Inflammatory macrophage treated with lipopolysaccharide for 4 hours (primary cell): ENCODE results near the gene FAM200A.
"Not testable (repeated sequence)": the region's sequence is repeated elsewhere in the genome, so short reads cannot be mapped to it uniquely, and the experiment has no call there.

Experiments
- DNase-seq: peaks from one replicate; pipeline ENCODE4 v3.0.0-alpha.2; 2020

FAM200A gene

DNA sequence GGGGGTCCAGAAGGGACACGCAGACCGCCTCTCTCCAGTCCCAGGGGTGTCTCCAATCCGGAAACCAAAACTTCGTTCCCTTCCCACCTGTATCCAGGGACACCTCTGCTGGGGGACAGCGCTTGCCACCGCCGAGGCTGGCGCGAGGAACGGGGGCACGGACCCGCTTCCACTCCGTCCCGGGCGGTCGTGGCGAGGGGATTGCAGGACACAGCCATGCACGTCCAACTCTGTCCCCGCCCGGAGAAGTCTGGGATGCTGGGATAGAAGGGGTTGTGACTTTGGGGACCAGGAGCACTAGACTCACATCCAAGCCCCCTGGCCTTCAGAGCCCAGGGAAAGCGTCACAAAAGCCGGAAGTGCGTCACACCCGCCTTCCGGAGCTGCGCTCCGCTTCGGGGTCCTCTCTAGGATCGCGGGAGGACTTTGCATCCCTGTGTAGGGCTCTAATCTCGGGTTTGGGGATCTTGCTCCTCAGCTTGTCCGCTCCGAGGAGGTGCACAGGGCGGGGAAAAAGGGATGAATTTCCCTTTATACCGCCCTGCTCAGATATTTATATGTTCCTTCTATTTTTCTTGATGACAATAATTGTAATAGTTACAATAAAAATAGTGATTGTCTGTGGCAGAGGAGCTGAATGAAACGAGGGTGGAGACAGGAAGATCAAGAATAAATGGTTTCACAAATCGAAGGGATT is at the start of gene FAM200A:
TSS of gene FAM200A (minus strand) at position 348 of the 697 bp plus-strand sequence. CDS start 3,707 bp downstream, outside the sequence.
- peak; percentile 92 for DNase-seq

DNA sequence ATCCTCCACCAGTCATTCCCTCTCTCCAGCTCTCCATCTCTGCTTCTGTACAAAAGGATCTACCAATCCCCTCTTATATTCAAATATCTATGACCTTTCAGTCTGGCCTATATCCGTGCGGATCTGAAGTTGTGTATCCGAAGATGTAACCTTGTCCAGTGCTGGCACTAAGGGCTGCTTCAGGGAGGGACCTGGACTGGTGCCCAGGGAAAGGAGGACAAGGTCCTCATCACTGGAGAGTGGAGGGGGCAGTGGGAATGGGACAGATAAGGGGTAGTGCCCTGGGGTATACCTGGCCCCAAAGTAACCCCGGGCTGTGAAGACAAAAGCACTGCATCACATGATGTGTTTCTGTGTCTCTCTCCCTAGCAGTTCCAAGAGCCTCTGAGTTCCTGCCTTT is 47.9 kb upstream of the FAM200A start:
- DNase-seq, result no peak

DNA sequence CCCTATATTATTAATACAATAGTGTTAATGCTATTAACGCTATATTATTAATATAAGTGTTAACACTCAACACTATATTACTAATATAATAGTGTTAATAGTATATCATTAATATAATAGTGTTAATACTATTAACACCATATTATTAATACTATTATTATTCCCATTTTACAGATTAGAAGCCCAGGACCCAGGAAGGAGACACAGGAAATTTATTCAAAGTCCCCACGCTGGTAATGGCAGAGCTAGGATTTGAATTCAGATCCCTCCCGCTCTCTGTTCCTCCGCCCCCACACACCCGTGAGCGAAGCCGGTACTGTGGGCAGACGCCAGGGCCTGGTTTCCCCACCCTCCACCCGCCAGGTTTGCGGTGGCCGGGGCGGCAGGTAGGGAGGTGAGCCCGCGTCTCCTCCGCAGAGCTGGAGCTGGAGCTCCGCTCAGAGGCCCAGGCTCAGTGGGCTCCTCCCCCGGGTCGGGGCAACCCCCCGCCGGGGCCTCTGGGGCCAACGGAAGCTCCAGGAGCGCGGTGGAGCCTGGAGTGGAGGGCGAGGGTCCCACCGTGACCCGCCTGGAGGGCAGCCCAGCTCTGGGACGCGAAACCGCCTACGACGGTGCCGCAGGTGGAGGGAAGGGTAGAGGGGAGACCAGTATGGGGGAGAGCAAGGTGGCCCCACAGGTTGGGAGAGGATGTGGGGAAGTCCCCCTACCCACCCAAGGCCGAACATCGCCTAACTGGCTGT is 46.0 kb upstream of the FAM200A start, which contains the start of gene TMEM225B:
TSS of gene TMEM225B (plus strand) at position 506 of the 740 bp plus-strand sequence. CDS start 6,122 bp downstream, outside the sequence.
- DNase-seq, result no peak

DNA sequence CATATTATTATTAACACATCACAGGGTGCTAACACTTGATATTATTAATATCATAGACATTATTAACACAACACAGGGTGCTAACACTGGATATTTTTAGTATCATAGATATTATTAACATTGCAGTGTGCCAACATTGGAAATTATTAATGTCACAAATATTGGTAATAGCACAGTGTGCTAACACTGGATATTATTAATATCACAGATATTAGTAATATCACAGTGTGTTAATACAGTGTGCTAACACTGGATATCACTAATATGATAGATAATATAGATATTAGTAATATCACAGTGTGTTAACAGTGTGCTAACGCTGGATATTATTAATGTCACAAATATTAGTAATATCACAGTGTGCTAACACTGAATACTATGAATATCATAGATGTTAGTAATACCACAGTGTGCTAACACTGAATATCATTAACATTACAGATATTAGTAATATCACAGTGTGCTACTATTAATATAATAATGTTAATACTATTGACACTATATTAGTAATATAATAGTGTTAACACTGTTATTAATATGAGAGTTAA is 44.6 kb upstream of the FAM200A start:
- DNase-seq, result no peak

DNA sequence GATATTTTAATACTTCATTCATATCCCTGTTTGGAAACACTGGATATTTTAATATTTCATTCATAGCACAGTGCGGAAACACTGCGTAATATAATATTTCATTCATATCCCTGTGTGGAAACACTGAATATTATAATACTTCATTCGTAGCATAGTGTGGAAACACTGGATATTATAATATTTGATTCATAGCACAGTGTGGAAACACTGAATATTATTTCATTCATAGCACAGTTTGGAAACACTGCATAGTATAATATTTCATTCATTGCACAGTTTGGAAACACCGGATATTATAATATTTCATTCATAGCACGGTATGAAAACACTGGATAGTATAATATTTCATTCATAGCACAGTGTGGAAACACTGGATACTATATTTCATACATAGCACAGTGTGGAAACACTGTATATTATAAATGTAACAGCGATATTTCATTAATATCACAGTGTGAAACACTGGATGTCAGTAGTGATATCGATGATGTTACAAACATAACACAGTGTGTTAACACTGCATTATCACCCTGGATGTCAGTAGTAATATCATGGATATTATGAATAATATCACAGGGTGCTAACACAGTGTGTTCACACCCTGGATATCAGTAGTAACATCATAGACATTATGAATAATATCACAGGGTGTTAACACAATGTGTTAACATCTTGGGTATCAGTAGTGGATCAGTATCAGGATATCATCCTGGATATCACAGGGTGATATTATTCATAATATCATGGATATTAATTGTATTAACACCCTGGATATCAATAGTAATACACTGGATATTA is 43.2 kb upstream of the FAM200A start:
- DNase-seq, result peak; percentile 10

DNA sequence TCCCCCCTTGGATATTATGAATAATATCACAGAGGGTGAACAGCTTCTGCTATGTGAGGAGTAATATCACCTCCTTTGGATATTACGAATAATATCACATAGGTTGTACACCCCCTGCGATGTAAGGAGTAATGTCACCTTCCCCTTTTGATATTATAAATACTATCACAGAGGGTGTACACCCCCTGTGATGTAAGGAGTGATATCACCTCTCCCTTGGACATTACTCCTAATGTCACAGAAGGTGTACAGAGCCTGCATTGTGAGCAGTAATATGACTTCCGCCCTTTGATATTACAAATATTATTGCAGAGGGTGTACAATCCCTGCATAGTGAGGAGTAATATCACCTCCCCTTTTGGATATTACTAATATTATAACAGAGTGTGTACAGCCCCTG is 37.0 kb upstream of the FAM200A start:
- no peak for DNase-seq

DNA sequence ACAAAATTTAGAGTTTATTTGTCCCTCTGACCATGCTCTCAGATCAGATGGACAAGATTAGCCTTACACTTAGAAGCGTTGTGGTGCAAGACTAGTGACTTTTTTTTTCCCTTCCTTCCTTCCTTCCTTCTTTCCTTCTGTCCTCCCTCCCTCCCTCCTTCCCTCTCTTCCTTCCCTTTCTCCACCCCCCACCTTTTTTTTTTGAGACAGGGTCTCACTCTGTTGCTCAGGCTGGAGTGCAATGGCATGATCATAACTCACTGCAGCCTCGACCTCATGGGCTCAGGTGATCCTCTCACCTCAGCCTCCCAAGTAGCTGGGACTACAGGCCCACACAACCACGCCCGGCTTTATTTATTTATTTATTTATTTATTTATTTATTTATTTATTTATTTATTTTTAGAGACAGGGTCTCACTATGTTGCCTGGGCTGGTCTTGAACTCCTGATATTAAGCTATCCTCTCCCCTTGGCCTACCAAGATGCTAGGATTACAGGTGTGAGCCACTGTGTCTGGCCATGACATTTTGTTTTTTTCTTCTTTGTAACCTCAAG is 28.9 kb upstream of the FAM200A start:
- not testable (repeated sequence) for DNase-seq

DNA sequence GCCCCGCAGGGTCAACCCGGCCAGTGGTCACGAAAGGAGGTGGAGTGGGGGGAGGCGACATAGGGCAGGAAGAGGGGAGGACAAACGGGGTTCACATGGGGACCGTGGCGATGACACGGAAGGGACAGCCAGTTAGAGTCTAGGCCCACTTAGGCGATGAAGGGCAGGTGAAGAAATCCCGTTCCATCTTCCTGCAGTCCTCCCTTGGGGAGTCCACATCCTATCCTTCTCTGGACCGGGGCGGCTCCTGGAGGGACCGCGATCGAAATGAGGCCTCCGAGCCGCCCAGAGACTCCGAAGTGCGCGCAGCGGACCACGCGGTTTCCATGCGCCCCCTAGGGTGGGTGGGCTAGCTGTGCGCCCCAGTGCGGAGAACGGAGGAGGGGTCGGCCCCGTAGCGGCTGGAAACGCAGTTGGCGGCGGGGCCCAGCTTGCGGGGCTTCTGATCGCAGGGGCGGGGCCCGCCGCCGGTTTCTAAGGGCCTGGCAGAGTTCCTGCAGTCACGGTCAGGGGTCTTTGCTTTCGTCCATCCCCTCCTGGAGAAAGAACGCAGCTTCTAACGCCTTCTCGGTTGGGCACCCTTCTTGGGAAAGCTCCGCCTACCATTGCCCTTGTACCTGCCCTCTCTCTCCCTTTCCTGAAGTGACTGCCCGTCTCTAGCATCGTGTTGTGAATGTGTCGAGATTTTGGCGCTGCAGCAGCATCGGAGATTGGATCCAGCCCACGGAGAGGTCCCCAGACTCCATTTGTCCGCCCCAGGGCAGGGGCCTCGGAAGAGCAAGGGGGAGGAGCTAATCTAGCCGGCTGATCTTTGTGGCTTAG is 28.3 kb upstream of the FAM200A start:
- DNase-seq, result no peak

DNA sequence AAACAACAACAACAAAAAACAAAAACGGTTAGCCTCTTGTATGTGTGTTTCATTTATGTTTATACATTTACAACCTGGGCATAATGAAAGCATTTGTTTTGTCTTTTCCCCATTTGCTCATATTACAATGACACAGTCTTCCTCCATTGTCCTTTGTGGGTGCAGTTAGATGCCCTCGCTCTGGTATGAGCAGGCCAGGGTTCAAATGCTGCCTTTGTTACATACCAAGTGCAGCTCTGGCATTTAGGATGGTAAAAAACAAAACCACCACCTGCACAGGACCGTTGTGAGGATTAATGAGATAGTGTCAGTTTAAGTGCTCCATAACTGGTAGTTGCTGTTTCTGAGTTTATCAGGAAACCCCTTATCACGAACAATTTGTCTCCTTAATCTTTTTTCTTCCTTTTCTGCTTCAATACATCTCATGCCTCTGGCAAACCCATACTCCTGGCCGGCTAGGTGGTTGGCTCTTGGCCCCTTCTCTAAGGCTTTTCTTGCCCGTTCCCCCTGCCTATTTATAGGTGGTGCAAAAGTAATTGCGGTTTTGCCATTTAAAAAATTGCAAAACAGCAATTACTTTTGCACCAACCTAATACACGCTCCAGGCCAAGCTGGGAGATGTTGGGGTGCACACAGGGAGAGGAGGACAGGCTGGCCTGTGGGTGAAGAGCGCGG is 27.5 kb upstream of the FAM200A start:
- no peak for DNase-seq

DNA sequence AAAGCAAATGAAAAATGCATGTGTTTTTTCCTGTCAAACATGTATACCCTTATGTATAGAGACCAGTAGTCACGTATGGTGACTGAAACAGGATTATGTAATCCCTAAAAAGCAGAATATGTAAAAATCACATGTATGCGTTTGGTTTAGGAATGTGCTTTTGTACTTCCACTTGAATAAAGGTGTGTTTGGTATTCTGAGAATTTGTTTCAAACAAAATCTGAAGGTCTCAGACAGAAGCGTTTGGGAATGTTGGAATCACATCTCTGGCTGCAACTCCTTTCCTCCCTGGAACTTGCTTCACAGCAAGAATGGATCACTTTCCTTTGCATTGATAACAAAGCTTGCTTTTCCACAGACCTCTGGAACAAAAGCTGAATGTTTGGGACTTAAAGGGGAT is 24.3 kb upstream of the FAM200A start:
- no peak for DNase-seq

DNA sequence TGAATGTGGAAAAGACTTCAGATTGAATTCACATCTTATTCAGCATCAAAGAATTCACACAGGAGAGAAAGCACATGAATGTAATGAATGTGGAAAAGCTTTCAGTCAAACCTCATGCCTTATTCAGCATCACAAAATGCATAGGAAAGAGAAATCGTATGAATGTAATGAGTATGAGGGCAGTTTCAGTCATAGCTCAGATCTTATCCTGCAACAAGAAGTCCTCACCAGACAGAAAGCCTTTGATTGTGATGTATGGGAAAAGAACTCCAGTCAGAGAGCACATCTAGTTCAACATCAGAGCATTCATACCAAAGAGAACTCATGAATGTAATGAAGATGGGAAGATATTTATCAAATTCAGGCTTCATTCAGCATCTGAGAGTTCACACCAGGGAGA is 21.3 kb upstream of the FAM200A start:
- no peak for DNase-seq

DNA sequence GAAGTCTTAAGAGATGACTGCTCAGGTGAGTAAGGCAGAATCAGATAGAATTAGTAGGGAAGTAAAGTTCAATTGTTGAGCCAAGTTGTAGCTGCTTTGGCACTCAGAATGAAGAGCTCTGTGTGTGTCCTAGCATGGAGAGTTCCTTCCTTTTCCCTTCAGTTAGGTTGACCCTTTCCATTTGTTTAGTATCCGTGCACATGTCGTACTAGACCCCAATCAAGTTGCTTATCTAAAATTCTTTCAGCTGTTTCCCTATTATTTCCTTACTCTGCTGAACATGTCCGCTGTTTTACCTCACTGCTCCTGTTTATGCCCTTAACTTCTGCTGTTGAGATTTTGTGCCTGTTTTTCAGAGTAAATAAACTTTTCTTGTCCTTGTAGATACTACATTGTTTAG is 19.9 kb upstream of the FAM200A start:
- no peak for DNase-seq

DNA sequence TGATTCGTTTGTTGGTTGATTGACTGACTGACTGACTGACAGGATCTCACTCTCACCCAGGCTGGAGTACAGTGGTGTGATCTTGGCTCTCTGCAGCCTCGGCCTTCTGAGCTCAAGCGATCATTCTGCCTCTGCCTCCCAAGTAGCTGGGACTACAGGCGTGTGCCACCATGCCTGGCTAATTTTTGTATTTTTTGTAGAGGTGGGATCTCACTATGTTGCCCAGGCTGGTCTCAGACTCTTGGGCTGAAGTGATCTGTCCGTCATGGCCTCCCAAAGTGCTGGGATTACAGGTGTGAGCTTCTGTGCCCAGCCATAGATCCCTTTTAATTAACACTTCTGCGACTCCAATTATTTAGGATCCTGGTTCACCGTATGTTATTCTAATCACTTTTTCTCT is 16.9 kb upstream of the FAM200A start:
- DNase-seq, result not testable (repeated sequence)

DNA sequence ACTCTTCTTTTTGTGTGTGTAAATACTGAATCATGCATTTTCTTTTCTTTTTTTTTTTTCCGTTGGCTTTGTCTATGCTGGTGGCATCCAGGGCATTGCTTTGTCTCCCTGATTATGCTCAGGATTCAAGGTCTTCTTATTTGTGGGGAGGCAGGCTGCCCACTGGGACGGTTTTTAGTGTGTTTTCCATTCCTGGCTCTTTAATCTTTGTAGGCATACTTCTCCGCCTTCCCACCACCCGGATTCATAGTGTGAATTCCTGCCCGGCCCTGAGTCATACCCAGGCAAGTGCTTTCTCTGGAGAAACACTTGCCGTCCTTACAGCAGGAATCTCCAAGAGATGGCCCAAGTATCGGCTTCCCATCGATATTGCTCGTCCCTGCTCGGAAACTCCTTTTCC is 11.7 kb upstream of the FAM200A start:
- DNase-seq, result no peak

DNA sequence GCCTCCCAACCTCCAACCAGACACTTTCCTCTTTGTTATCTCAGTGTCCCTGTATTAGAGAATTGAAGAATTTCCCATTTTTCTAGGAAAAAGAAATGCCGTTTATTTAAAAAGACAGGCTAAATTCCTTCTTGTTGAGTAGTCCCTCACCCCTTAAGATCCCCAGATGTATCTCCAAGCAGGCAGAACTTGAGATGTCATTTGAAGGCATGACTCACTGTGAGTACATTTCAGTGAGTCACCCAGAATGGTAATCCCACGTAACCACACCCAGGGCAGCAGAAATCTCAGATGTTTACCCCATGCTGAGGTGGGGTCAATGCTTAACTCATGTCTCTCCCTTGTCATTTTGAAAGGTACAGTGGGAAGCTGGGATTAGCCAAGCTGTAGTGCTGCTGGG is 10.9 kb upstream of the FAM200A start:
- DNase-seq, result peak; percentile 92

DNA sequence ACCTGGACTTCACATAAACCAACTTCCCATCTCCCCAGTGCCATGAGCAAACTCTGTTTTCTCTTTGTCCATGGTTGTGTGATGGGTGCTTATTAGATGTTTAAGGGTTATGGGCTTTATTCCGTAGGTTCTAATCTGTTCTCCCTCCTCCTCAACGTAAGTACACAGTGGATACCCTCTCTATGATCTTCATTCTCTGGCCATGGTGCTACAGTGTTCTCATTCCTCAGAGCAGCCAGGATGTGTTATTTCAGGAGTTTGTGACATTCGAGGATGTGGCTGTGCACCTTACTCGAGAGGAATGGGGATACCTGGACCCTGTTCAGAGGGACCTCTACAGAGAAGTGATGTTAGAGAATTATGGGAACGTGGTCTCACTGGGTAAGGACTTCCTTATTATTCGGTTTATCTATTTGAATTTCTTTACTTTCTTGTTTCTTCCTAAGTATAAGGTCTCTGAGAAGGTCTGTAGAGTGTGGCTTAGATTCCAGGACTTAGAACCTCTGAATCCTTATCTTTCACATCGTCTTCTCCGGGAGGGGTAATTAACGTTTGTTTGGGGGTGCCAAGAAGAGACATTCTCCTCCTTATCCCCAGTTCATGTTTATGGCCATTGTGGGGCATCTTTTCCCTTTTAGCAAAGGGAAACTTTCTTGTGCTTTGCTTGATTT is 10.3 kb upstream of the FAM200A start:
- DNase-seq, result no peak

DNA sequence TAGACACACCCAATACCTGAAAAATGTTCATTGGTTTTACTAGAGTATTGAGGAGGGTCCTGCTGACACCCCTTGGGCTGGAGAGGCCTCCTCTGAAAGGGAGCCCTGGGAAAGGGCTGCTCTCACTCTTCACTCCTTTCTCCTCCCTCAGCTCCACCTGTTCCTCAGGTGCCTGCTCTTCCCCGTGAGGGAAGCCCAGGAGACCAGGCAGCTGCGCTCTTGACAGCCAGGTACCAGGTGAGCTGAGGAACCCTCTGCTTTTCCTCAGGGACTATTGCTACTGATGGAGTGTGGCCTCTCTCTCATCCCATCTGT is 9.8 kb upstream of the FAM200A start:
- DNase-seq, result no peak

DNA sequence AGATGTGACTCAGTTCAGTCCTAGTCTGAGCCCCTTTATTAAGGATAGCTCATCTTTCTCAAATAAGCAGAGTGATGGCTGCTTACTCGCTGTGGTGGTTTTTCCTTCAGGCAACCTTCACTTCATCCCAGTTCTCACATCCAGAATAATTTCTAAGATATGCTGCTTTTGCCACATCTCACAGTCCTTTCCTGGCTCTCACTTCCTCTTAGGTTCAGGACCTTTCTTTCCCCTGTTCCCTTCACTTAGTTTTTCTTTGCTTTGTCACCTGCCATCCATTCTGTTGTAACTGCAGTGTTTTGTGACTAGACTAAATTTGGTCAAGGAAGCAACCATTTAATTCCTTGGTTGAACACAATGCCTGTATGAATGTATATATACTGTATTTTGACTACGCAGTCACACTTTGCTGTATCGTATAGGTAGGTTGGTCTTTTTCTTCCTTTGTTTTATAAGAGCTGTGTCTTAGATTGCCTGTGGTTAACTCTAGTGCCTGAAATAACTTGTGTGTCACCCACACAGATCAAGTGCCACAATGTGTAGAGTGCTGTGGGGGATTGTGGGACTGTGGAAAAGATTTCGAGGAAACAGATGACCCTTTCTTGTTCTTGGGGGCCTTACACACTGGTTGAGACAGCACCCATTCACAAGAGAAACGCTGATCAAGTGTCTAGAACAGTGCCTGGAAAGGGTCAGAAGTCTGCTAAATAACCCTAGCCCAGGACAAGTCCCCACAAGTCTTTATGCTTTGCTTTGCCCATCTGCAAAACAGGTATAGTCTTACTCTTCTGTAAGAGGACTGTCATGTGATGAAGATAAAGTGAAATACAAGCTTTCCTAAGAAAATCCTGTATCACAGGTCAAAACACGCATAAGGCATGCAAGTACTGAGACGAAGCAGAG is 9.2 kb upstream of the FAM200A start:
- peak; percentile 45 for DNase-seq

DNA sequence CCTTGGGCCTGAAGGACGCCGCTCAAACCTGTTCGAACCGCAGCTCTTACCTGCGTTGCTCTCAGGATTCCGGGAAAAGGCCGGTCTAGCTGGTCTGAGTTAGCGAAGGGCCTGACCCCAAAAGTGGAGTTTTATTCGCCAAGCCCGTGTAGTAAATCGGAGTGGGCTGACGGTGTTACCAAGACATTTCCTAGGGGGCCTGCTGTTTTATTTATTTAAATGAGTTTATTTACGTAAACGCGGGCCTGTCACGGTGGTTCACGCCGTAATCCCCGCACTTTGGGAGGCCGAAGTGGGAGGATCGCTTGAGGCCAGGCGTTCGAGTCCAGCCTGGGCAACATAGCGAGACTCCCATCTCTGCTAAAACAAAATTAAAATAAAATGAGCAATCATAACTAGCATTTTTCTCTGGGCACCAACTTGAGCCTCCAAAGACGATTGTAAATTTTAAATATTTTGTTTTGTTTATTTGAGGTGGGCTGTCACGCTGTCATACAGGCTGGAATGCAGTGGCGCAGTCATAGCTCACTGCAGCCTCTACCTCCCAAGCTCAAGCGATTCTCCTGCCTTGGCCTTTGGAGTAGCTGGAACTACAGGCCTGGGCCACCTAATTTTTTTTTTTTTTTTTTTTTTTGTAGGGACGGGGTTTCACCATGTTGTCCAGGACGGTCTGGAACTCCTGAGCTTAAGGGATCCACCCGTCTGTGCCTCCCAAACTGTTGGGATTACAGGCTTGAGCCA is 7.4 kb upstream of the FAM200A start:
- peak; percentile 15 for DNase-seq
